Mammary epithelial cell (primary cell): ENCODE results near the gene TRPV5.

ENCODE experiments used
- EZH2 ChIP-seq: IDR thresholded peaks from 2 replicates; pipeline ENCODE4 v1.6.1; 2012; ENCODE audit warnings: low read length, inconsistent platforms, borderline replicate concordance
- TF ChIP-seq, protein P1 (sequence below), 2 donors: IDR thresholded peaks in 1 of 2; conservative IDR thresholded peaks in 1 of 2; 2 replicates each; pipeline ENCODE4 v1.5.1; 2011 to 2012; ENCODE audit warnings: inconsistent platforms in 2 of 2, low read length in 2 of 2, mild to moderate bottlenecking in 2 of 2, control low read depth in 1 of 2, low read depth in 1 of 2; ENCODE audit not compliant: insufficient read depth in 1 of 2; ENCODE audit errors: extremely low read depth in 1 of 2

- TF ChIP-seq, protein P1, sequence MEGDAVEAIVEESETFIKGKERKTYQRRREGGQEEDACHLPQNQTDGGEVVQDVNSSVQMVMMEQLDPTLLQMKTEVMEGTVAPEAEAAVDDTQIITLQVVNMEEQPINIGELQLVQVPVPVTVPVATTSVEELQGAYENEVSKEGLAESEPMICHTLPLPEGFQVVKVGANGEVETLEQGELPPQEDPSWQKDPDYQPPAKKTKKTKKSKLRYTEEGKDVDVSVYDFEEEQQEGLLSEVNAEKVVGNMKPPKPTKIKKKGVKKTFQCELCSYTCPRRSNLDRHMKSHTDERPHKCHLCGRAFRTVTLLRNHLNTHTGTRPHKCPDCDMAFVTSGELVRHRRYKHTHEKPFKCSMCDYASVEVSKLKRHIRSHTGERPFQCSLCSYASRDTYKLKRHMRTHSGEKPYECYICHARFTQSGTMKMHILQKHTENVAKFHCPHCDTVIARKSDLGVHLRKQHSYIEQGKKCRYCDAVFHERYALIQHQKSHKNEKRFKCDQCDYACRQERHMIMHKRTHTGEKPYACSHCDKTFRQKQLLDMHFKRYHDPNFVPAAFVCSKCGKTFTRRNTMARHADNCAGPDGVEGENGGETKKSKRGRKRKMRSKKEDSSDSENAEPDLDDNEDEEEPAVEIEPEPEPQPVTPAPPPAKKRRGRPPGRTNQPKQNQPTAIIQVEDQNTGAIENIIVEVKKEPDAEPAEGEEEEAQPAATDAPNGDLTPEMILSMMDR (conservative IDR thresholded peaks at IDR 0.05 in 1 of 2, IDR thresholded peaks at IDR 0.05 in 1 of 2; ENCODE audit: extremely low read depth in 1 of 2, insufficient read depth in 1 of 2, low read depth in 1 of 2, low read length in 2 of 2), result no peak
- no peak for TF ChIP-seq EZH2
Measured at GRCh38 chr7:142883145-142883544, 50.4 kb downstream of the TRPV5 start.
